Right lobe of liver (tissue), 4 donors: ENCODE results near the gene PCCA.

ENCODE experiments used
- CTCF ChIP-seq, 4 donors: fragments of 200-600 bp in 3 of 4; fragments of 450-650 bp in 1 of 4; IDR thresholded peaks; one replicate each; pipeline versions ENCODE4 v1.5.1 to v1.8.0; 2016 to 2022; ENCODE audit warnings: antibody characterized with exemption in 4 of 4, mild to moderate bottlenecking in 2 of 4
- POLR2A ChIP-seq: fragments of 450-650 bp; IDR thresholded peaks from one replicate; pipeline ENCODE4 v1.6.1; 2017; ENCODE audit warnings: antibody characterized with exemption, mild to moderate bottlenecking
- donor health status: DM: no; HTN: no; CAD: no.
- donor health status: DM: no; HTN: no; CAD: no.
- donor health status: DM: no; HTN: yes; CAD: no.

GRCh38 chr13:100447831-100448230 is 358.9 kb downstream of the PCCA start:
- TF ChIP-seq CTCF (IDR thresholded peaks at IDR 0.05) (no peak), POLR2A (no peak)
